IMR-90 (cell line): Measurements from ENCODE around the gene CERKL. TPM values are rescaled to one million over a fixed set of nuclear protein-coding genes. Genes with fewer than 3 reads are reported as not detected.

Experiments
- ATAC-seq: fragments of 200-7000 bp; cut with Tn5 transposase; 2 replicates; pipeline ENCODE4 v1.9.1; 2020; ENCODE audit warnings: low read depth, mild to moderate bottlenecking, moderate library complexity
- BruUV-seq: library from RNA; stranded (reverse); fragments of 400-500 nt; replicated peaks from 2 replicates; lab custom pipeline; 2021; lab: Mats Ljungman, UMichigan
- CTCF ChIA-PET: fragments of 300-600 bp; formaldehyde crosslinking; extraction: SDS; loops from one replicate; lab custom pipeline; 2021; ENCODE audit warnings: antibody characterized with exemption; lab: Yijun Ruan, JAX
- POLR2A ChIA-PET: fragments of 300-600 bp; sonication (Branson Sonifier 250); formaldehyde crosslinking; loops from one replicate; lab custom pipeline; 2022; ENCODE audit warnings: antibody characterized with exemption; ENCODE audit not compliant: unreplicated experiment; lab: Charles Lee
- DNase-seq: peaks from one replicate; pipeline ENCODE4 v3.0.0; 2013
- H2AFZ ChIP-seq: replicated peaks from 2 replicates; pipeline ENCODE3; 2013; ENCODE audit warnings: low read length, mild to moderate bottlenecking; ENCODE audit not compliant: poor library complexity
- H2AK5ac ChIP-seq: 2 replicates; pipeline ENCODE4 v1.6.1; 2013; ENCODE audit warnings: low read depth, low read length, inconsistent platforms
- H2AK9ac ChIP-seq: replicated peaks from 2 replicates; pipeline ENCODE3; 2013; ENCODE audit warnings: mild to moderate bottlenecking, low read depth, low read length, moderate library complexity; ENCODE audit not compliant: poor library complexity
- H2BK120ac ChIP-seq: 2 replicates; pipeline ENCODE4 v1.6.1; 2013; ENCODE audit warnings: low read depth, low read length, inconsistent platforms
- H2BK15ac ChIP-seq: 3 replicates; pipeline ENCODE4 v1.6.1; 2013; ENCODE audit warnings: low read depth, low read length, inconsistent platforms
- H2BK20ac ChIP-seq: 2 replicates; pipeline ENCODE4 v1.6.1; 2013; ENCODE audit warnings: low read depth, mild to moderate bottlenecking, inconsistent platforms, low read length, moderate library complexity
- H2BK5ac ChIP-seq: 2 replicates; pipeline ENCODE4 v1.6.1; 2013; ENCODE audit warnings: mild to moderate bottlenecking, low read depth, low read length, inconsistent platforms; ENCODE audit not compliant: poor library complexity, severe bottlenecking
- H3K14ac ChIP-seq: replicated peaks from 2 replicates; pipeline ENCODE4 v1.6.1; 2013; ENCODE audit warnings: low read depth, low read length, inconsistent platforms
- H3K18ac ChIP-seq: 2 replicates; pipeline ENCODE4 v1.6.1; 2013; ENCODE audit warnings: low read depth, low read length, control low read depth
- H3K23ac ChIP-seq: 2 replicates; pipeline ENCODE4 v1.6.1; 2013; ENCODE audit warnings: low read depth, low read length, inconsistent platforms
- H3K27ac ChIP-seq: 2 replicates; pipeline ENCODE4 v1.5.1; 2013; ENCODE audit warnings: mild to moderate bottlenecking, control low read depth, low read length; ENCODE audit not compliant: insufficient read depth
- H3K27me3 ChIP-seq: 2 replicates; pipeline ENCODE4 v1.6.1; 2013; ENCODE audit warnings: low read length; ENCODE audit not compliant: control insufficient read depth, insufficient read depth
- H3K36me3 ChIP-seq: 2 replicates; pipeline ENCODE4 v1.6.1; 2013; ENCODE audit warnings: low read length, mixed read lengths; ENCODE audit not compliant: control insufficient read depth, insufficient read depth
- H3K4ac ChIP-seq: 2 replicates; pipeline ENCODE4 v1.6.1; 2013; ENCODE audit warnings: low read depth, low read length, inconsistent platforms
- H3K4me1 ChIP-seq: 2 replicates; pipeline ENCODE4 v1.6.1; 2013; ENCODE audit warnings: low read length, mixed read lengths; ENCODE audit not compliant: control insufficient read depth, insufficient read depth
- H3K4me2 ChIP-seq: 2 replicates; pipeline ENCODE4 v1.6.1; 2013; ENCODE audit warnings: low read depth, mild to moderate bottlenecking, control low read depth, low read length, moderate library complexity
- H3K4me3 ChIP-seq: 2 replicates; pipeline ENCODE4 v1.5.1; 2013; ENCODE audit warnings: low read depth, mild to moderate bottlenecking, control low read depth, low read length, moderate library complexity; ENCODE audit not compliant: insufficient read depth
- H3K56ac ChIP-seq: 2 replicates; pipeline ENCODE4 v1.6.1; 2013; ENCODE audit warnings: low read length, inconsistent platforms; ENCODE audit not compliant: insufficient read depth; ENCODE audit errors: extremely low read depth
- H3K79me1 ChIP-seq, 2 experiments: 2 replicates each; pipeline ENCODE4 v1.6.1; 2013; ENCODE audit warnings: low read length in 2 of 2, inconsistent platforms in 1 of 2, low read depth in 1 of 2
- H3K9ac ChIP-seq: 2 replicates; pipeline ENCODE4 v1.6.1; 2013; ENCODE audit warnings: low read depth, low read length, control low read depth
- H3K9me1 ChIP-seq: 2 replicates; pipeline ENCODE4 v1.6.1; 2013; ENCODE audit warnings: low read length, inconsistent platforms; ENCODE audit not compliant: insufficient read depth
- H3K9me3 ChIP-seq: 2 replicates; pipeline ENCODE4 v1.6.1; 2013; ENCODE audit warnings: low read length; ENCODE audit not compliant: control insufficient read depth, insufficient read depth
- H4K20me1 ChIP-seq: 2 replicates; pipeline ENCODE4 v1.6.1; 2013; ENCODE audit warnings: low read length, inconsistent platforms; ENCODE audit not compliant: insufficient read depth
- H4K5ac ChIP-seq: 2 replicates; pipeline ENCODE4 v1.6.1; 2013; ENCODE audit warnings: mild to moderate bottlenecking, low read depth, low read length, control low read depth
- H4K8ac ChIP-seq, 2 experiments: 2 replicates each; pipeline ENCODE4 v1.6.1; 2013; ENCODE audit warnings: low read depth in 2 of 2, low read length in 2 of 2, control low read depth in 1 of 2, inconsistent platforms in 1 of 2
- H4K91ac ChIP-seq: 2 replicates; pipeline ENCODE4 v1.6.1; 2013; ENCODE audit warnings: low read depth, low read length, inconsistent platforms; ENCODE audit not compliant: insufficient read depth
- BHLHE40 ChIP-seq: fragments of 150-350 bp; IDR thresholded peaks from 2 replicates; pipeline ENCODE4 v1.6.1; 2016; ENCODE audit warnings: mild to moderate bottlenecking, low read depth, low read length
- CHD1 ChIP-seq: IDR thresholded peaks from 2 replicates; pipeline ENCODE4 v1.6.1; 2012; ENCODE audit warnings: low read depth, low read length, improper control_type of control experiment
- FOS ChIP-seq: fragments of 150-350 bp; IDR thresholded peaks from 2 replicates; pipeline ENCODE4 v1.6.1; 2016; ENCODE audit warnings: low read depth, low read length
- MAFK ChIP-seq: IDR thresholded peaks from 2 replicates; pipeline ENCODE4 v1.6.1; 2012; ENCODE audit warnings: low read depth, low read length, improper control_type of control experiment
- MAZ ChIP-seq: IDR thresholded peaks from 2 replicates; pipeline ENCODE4 v1.6.1; 2012; ENCODE audit warnings: low read depth, mild to moderate bottlenecking, low read length, improper control_type of control experiment, moderate library complexity, borderline replicate concordance
- NFE2L2 ChIP-seq: fragments of 150-350 bp; IDR thresholded peaks from 2 replicates; pipeline ENCODE4 v1.6.1; 2016; ENCODE audit warnings: low read depth, mild to moderate bottlenecking, low read length
- POLR2A ChIP-seq: IDR thresholded peaks from 2 replicates; pipeline ENCODE4 v1.6.1; 2012; ENCODE audit warnings: mild to moderate bottlenecking, low read depth, low read length
- RAD21 ChIP-seq: IDR thresholded peaks from 2 replicates; pipeline ENCODE4 v1.6.1; 2012; ENCODE audit warnings: low read length, improper control_type of control experiment
- RCOR1 ChIP-seq: IDR thresholded peaks from 2 replicates; pipeline ENCODE4 v1.6.1; 2012; ENCODE audit warnings: mild to moderate bottlenecking, low read length, improper control_type of control experiment; ENCODE audit not compliant: insufficient replicate concordance
- RFX5 ChIP-seq: IDR thresholded peaks from 2 replicates; pipeline ENCODE4 v1.8.0; 2012; ENCODE audit warnings: low read depth, mild to moderate bottlenecking, low read length, moderate library complexity
- WGBS, 2 experiments: methylation state at CpG; one replicate each; pipeline versions ENCODE4 v1.1.5 to v1.1.7; 2013; ENCODE audit warnings: missing lambda C conversion rate in 2 of 2; ENCODE audit not compliant: insufficient read length in 1 of 2; ENCODE audit errors: extremely low coverage in 2 of 2; 5-methylcytosine and 5-hydroxymethylcytosine counted together
- dilution Hi-C: fragments of 300-500 bp; cut with HindIII; formaldehyde crosslinking; loops from one replicate; pipeline ENCODE4 v1.14.3; 2018; ENCODE audit warnings: low sequenced_read_pairs; ENCODE audit not compliant: unreplicated experiment
- in situ Hi-C: fragments of 300-500 bp; cut with MboI; formaldehyde crosslinking; loops from 3 replicates; pipeline ENCODE4 v1.14.3; 2019; ENCODE audit warnings: low sequenced_read_pairs, inconsistent platforms, mixed read lengths
- intact Hi-C: fragments of 100-400 bp; cut with micrococcal nuclease; formaldehyde crosslinking; loops from 2 replicates; pipeline ENCODE4 v1.10.0; 2022
- polyA plus RNA-seq, 3 experiments: library from polyadenylated mRNA; depleted of rRNA; stranded (reverse); fragments of >200 nt; gene quantifications; 2 replicates each; pipeline ENCODE4 v1.2.3, GENCODE V29; 2012; ENCODE audit warnings: low replicate concordance in 1 of 3
- total RNA-seq: library from RNA; depleted of rRNA; stranded (reverse); fragments of >200 nt; gene quantifications from 2 replicates; pipeline ENCODE4 v1.2.3, GENCODE V29; 2012

Gene CERKL
- total and polyA plus RNA-seq, 2 of the 4 experiments (the other 2 are of a cell fraction): under 0.01 TPM; not detected in 1

GRCh38 chr2:181660181-181660580 lies 3.3 kb upstream of the CERKL start:
- Histone ChIP-seq H4K20me1 (no peaks in the 10 kb centered on the region), H3K9me3 (no peaks in the 10 kb centered on the region), H2BK5ac (no peak overlapping the region), H4K91ac (no peak overlapping the region), H4K8ac (no peak overlapping the region), H3K4me3 (no peak overlapping the region), H2BK15ac (no peak overlapping the region), H2AK5ac (no peak overlapping the region), H3K27me3 (peaks cover 31% of the 10 kb centered on the region), H3K4ac (no peak overlapping the region), H3K18ac (no peak overlapping the region), H4K5ac (no peak overlapping the region), H3K4me1 (0 out of 2 replicates have a peak, but pooled peaks cover 2% of the 10 kb centered on the region), H3K9ac (no peak overlapping the region), H3K36me3 (no peaks in the 10 kb centered on the region), H2AK9ac (no peak overlapping the region), H3K56ac (no peak overlapping the region), H3K23ac (no peak overlapping the region), H2BK20ac (no peak overlapping the region), H2AFZ (no peak overlapping the region), H3K27ac (no peak overlapping the region), H3K9me1 (no peaks in the 10 kb centered on the region), H3K4me2 (no peak overlapping the region), H3K14ac (no peak overlapping the region), H2BK120ac (no peak overlapping the region), H3K79me1 (no peaks in the 10 kb centered on the region)
- no peak for TF ChIP-seq FOS
- TF ChIP-seq CHD1: no peak
- no peak for TF ChIP-seq RFX5
- no peak for TF ChIP-seq MAZ
- no peak for TF ChIP-seq MAFK
- no peak for TF ChIP-seq BHLHE40
- no peak for TF ChIP-seq POLR2A
- no peak for TF ChIP-seq NFE2L2
- TF ChIP-seq RAD21: no peak
- no peak for TF ChIP-seq RCOR1
- DNase-seq (no peak), ATAC-seq (no peak)
- no TSS peak for BruUV-seq
- intact Hi-C loops: no loop called here
- in situ Hi-C loops: no loop called here
- dilution Hi-C loops: no loop called here
- CTCF ChIA-PET: no interaction called here
- no CpG with 5 or more reads among the region's 3 CpGs for WGBS, 2 experiments
- POLR2A ChIA-PET: no interaction called here
